ENCODE measurements around the gene SEMA5A. TPM values are rescaled to one million over a fixed set of nuclear protein-coding genes. Genes with fewer than 3 reads are reported as not detected.
"Not testable (repeated sequence)": the region's sequence is repeated elsewhere in the genome, so short reads cannot be mapped to it uniquely, and the experiment has no call there.

Gene SEMA5A
- total RNA-seq, 2 experiments from 2014 or later = not detected

- Mint-ChIP-seq H3K4me3 (no peak overlapping the region), H3K27me3 (ENCODE audit: low read depth) (no peaks in the 10 kb centered on the region), H3K36me3 (ENCODE audit: low read depth) (no peaks in the 10 kb centered on the region), H3K4me1 (ENCODE audit: low read depth) (no peaks in the 10 kb centered on the region), H3K27ac (no peak overlapping the region), H3K9me3 (no peaks in the 10 kb centered on the region)
- CTCF ChIA-PET = no interaction called here
- DNase-seq = no peak
- intact Hi-C loops (cut with micrococcal nuclease) = no loop called here
These were observed 136.4 kb downstream of the SEMA5A start for GRCh38 chr5:9409413-9409960.

GRCh38 chr5:9408964-9409363 lies 136.9 kb downstream of the SEMA5A start:
- no peaks in the 10 kb centered on the region for H3K9me3 Mint-ChIP-seq
- H3K36me3 Mint-ChIP-seq (ENCODE audit: low read depth) = no peaks in the 10 kb centered on the region
- CTCF ChIA-PET = no interaction called here
- DNase-seq = no peak
- no peaks in the 10 kb centered on the region for H3K4me1 Mint-ChIP-seq (ENCODE audit: low read depth)
- H3K27me3 Mint-ChIP-seq (ENCODE audit: low read depth) = no peaks in the 10 kb centered on the region
- no peak overlapping the region for H3K27ac Mint-ChIP-seq
- intact Hi-C loops (cut with micrococcal nuclease) = no loop called here
- H3K4me3 Mint-ChIP-seq = no peak overlapping the region

GRCh38 chr5:9405196-9405754 lies 140.6 kb downstream of the SEMA5A start:
- no peaks in the 10 kb centered on the region for H3K4me1 Mint-ChIP-seq (ENCODE audit: low read depth)
- no peak overlapping the region for H3K27ac Mint-ChIP-seq
- no peaks in the 10 kb centered on the region for H3K27me3 Mint-ChIP-seq (ENCODE audit: low read depth)
- H3K4me3 Mint-ChIP-seq = no peak overlapping the region
- DNase-seq = no peak
- H3K9me3 Mint-ChIP-seq = no peaks in the 10 kb centered on the region
- CTCF ChIA-PET = no interaction called here
- H3K36me3 Mint-ChIP-seq (ENCODE audit: low read depth) = no peaks in the 10 kb centered on the region
- intact Hi-C loops (cut with micrococcal nuclease) = no loop called here

DNA sequence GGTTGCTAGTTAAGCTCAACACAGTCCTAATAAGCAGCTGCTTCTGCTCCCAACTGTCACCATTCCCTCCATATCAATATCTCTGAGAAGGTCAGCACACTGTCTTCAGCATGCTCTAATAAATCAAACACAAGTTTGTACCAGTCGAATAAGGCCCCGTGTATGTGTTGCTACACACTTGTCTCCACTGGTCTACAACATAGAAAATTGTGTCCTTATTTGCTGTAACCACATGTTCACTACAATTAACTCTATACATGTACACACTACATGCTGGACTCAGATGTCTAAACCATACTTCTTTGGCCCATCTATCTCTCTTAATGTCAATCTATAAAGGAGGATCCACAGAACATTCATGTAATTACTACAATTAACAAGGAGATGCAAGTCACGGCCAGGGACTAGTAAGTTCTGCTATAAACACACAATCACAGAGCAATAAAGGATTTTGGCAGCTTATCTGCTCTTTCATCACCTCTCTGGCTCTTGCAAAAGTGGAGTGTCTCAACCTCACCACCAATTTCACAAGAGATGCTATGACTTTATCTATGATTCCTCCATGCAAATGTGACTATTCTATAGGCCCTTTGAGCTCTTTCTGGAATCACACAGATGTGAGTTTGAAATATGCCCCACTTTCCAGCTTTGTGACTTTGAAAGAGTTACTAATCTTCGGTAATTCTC lies 143.9 kb downstream of the SEMA5A start:
- CTCF ChIA-PET = no interaction called here
- no peak overlapping the region for H3K27ac Mint-ChIP-seq
- peaks cover 5% of the 10 kb centered on the region for H3K9me3 Mint-ChIP-seq
- H3K4me3 Mint-ChIP-seq = no peak overlapping the region
- no peaks in the 10 kb centered on the region for H3K36me3 Mint-ChIP-seq (ENCODE audit: low read depth)
- no peaks in the 10 kb centered on the region for H3K27me3 Mint-ChIP-seq (ENCODE audit: low read depth)
- intact Hi-C loops (cut with micrococcal nuclease) = no loop called here
- H3K4me1 Mint-ChIP-seq (ENCODE audit: low read depth) = no peaks in the 10 kb centered on the region
- DNase-seq = no peak

DNA sequence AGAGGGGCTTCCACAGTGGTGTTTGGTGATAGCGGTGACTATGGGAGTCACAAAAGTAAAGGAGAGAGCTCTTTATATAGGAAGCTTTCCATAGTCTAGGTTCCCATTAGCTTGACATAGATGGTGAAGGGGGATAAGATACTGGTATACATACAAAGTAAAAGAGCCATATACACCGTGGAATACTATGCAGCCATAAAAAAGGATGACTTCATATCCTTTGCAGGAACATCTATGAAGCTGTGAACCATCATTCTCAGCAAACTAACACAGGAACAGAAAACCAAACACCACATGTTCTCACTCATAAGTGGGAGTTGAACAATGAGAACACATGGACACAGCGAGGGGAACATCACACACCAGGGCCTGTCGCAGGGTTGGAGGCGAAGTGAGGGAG lies 146.1 kb downstream of the SEMA5A start:
- H3K9me3 Mint-ChIP-seq; CTCF ChIA-PET; H3K4me1 Mint-ChIP-seq (ENCODE audit: low read depth); intact Hi-C loops (cut with micrococcal nuclease); DNase-seq; H3K27me3 Mint-ChIP-seq (ENCODE audit: low read depth); H3K27ac Mint-ChIP-seq; H3K4me3 Mint-ChIP-seq; H3K36me3 Mint-ChIP-seq (ENCODE audit: low read depth): not testable (repeated sequence)

- CTCF ChIA-PET = interaction anchor here (0.5 kb wide), 1 partner anchor 11 kb away, joined by 6 read pairs; no protein-coding TSS in a partner anchor
- no peak for DNase-seq
- Mint-ChIP-seq H3K27me3 (ENCODE audit: low read depth) (no peaks in the 10 kb centered on the region), H3K9me3 (peaks cover 5% of the 10 kb centered on the region), H3K27ac (no peak overlapping the region), H3K4me1 (ENCODE audit: low read depth) (no peaks in the 10 kb centered on the region), H3K4me3 (no peak overlapping the region), H3K36me3 (ENCODE audit: low read depth) (no peaks in the 10 kb centered on the region)
- intact Hi-C loops (cut with micrococcal nuclease) = no loop called here
These were observed 146.8 kb downstream of the SEMA5A start for GRCh38 chr5:9399094-9399493.

DNA sequence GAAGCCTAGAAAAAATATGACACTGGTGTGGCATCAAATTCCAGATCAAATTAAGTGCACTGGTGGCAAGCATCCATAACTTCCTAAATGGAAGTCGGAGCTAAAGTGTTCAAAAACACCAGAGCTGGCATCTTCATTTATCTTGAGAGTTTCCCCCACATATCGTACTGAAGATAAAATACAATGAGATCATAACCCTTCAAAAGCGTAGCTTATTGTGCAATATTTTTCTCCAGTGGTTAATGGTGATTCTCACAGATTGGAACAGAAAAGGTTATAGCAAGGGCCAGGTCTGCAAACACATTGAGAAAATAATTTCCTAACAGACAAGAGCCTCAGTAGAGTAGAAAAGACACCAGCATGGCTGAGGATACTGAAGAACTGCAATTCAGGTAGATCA lies 147.6 kb downstream of the SEMA5A start:
- H3K27ac Mint-ChIP-seq = no peak overlapping the region
- no peak overlapping the region for H3K4me3 Mint-ChIP-seq

DNA sequence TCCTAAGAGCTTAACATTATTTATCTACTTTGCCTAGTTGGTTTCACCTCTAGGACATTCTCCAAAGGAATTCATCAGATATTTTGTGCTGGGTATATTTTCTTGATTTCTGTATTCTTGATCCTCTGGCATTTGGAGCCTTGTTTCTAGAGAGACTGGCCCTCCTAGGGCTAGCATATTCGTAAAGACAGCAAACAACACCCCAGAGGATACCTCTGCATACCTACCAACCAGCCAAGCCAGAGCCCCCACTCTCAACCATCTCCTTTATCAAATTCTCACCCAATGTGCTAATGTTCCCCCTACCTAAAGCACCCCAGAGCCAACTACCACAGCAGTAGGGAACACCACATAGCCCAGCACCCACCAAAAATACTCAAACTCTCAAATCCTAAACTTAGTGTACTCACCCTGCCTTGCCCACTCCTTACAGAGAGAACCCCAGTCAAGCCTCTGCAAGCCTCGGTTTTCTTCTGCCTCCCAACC lies 149.5 kb downstream of the SEMA5A start:
- CTCF ChIA-PET = no interaction called here
- H3K9me3 Mint-ChIP-seq = peaks cover 5% of the 10 kb centered on the region
- no peaks in the 10 kb centered on the region for H3K4me1 Mint-ChIP-seq (ENCODE audit: low read depth)
- intact Hi-C loops (cut with micrococcal nuclease) = no loop called here
- DNase-seq = no peak
- H3K27me3 Mint-ChIP-seq (ENCODE audit: low read depth) = no peaks in the 10 kb centered on the region
- H3K27ac Mint-ChIP-seq = no peak overlapping the region
- H3K4me3 Mint-ChIP-seq = no peak overlapping the region
- H3K36me3 Mint-ChIP-seq (ENCODE audit: low read depth) = no peaks in the 10 kb centered on the region

More for the DNA sequence above, 147.6 kb downstream of the SEMA5A start:
- no peak for DNase-seq
- Mint-ChIP-seq H3K9me3 (peaks cover 5% of the 10 kb centered on the region), H3K36me3 (ENCODE audit: low read depth) (no peaks in the 10 kb centered on the region), H3K27me3 (ENCODE audit: low read depth) (no peaks in the 10 kb centered on the region), H3K4me1 (ENCODE audit: low read depth) (no peaks in the 10 kb centered on the region)
- CTCF ChIA-PET = no interaction called here
- intact Hi-C loops (cut with micrococcal nuclease) = no loop called here

DNA sequence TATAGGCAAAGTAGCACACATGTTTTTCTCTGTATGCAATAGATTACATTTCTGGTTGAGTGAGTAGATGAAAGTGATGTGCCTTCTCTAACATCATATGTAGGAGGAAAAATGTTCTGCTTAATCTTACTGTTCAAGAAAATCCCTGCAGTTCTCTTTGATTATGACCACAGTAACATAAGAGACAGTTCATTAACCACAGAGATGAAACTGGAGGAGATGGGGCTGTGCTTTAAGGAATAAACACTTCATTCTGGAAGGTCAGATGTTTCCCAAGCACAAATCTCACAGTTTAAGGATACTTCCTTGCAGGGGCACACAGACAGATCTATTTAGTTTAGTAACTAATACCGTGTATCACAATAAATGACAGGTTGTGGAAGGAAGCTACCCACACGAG lies 150.2 kb downstream of the SEMA5A start:
- DNase-seq = no peak
- CTCF ChIA-PET = no interaction called here
- H3K9me3 Mint-ChIP-seq = peaks cover 5% of the 10 kb centered on the region
- H3K27me3 Mint-ChIP-seq (ENCODE audit: low read depth) = no peaks in the 10 kb centered on the region
- H3K27ac Mint-ChIP-seq = no peak overlapping the region
- H3K4me3 Mint-ChIP-seq = no peak overlapping the region
- intact Hi-C loops (cut with micrococcal nuclease) = no loop called here
- no peaks in the 10 kb centered on the region for H3K4me1 Mint-ChIP-seq (ENCODE audit: low read depth)
- H3K36me3 Mint-ChIP-seq (ENCODE audit: low read depth) = no peaks in the 10 kb centered on the region

- DNase-seq = no peak
- no peaks in the 10 kb centered on the region for H3K4me1 Mint-ChIP-seq (ENCODE audit: low read depth)
- no peaks in the 10 kb centered on the region for H3K9me3 Mint-ChIP-seq
- no peak overlapping the region for H3K27ac Mint-ChIP-seq
- H3K4me3 Mint-ChIP-seq = no peak overlapping the region
- CTCF ChIA-PET = no interaction called here
- intact Hi-C loops (cut with micrococcal nuclease) = no loop called here
- no peaks in the 10 kb centered on the region for H3K36me3 Mint-ChIP-seq (ENCODE audit: low read depth)
- H3K27me3 Mint-ChIP-seq (ENCODE audit: low read depth) = no peaks in the 10 kb centered on the region
These were observed 151.7 kb downstream of the SEMA5A start for GRCh38 chr5:9394221-9394620.

GRCh38 chr5:9392625-9393024 lies 153.2 kb downstream of the SEMA5A start:
- DNase-seq = no peak
- intact Hi-C loops (cut with micrococcal nuclease) = no loop called here
- no peak overlapping the region for H3K4me3 Mint-ChIP-seq
- CTCF ChIA-PET = no interaction called here
- no peaks in the 10 kb centered on the region for H3K4me1 Mint-ChIP-seq (ENCODE audit: low read depth)
- H3K9me3 Mint-ChIP-seq = no peaks in the 10 kb centered on the region
- no peak overlapping the region for H3K27ac Mint-ChIP-seq
- no peaks in the 10 kb centered on the region for H3K27me3 Mint-ChIP-seq (ENCODE audit: low read depth)
- no peaks in the 10 kb centered on the region for H3K36me3 Mint-ChIP-seq (ENCODE audit: low read depth)

- H3K27ac Mint-ChIP-seq = no peak overlapping the region
- CTCF ChIA-PET = no interaction called here
- intact Hi-C loops (cut with micrococcal nuclease) = no loop called here
These were observed 154.8 kb downstream of the SEMA5A start for GRCh38 chr5:9391080-9391479.

GRCh38 chr5:9390113-9390512 lies 155.8 kb downstream of the SEMA5A start:
- intact Hi-C loops (cut with micrococcal nuclease) = no loop called here
- CTCF ChIA-PET = no interaction called here

More at GRCh38 chr5:9391080-9391479, 154.8 kb downstream of the SEMA5A start:
- no peaks in the 10 kb centered on the region for H3K4me1 Mint-ChIP-seq (ENCODE audit: low read depth)
- no peaks in the 10 kb centered on the region for H3K36me3 Mint-ChIP-seq (ENCODE audit: low read depth)
- H3K27me3 Mint-ChIP-seq (ENCODE audit: low read depth) = no peaks in the 10 kb centered on the region
- DNase-seq = no peak
- no peaks in the 10 kb centered on the region for H3K9me3 Mint-ChIP-seq
- H3K4me3 Mint-ChIP-seq = no peak overlapping the region

More at GRCh38 chr5:9390113-9390512, 155.8 kb downstream of the SEMA5A start:
- Mint-ChIP-seq H3K36me3 (ENCODE audit: low read depth) (no peaks in the 10 kb centered on the region), H3K27ac (no peak overlapping the region), H3K4me1 (ENCODE audit: low read depth) (no peaks in the 10 kb centered on the region), H3K9me3 (no peaks in the 10 kb centered on the region), H3K4me3 (no peak overlapping the region), H3K27me3 (ENCODE audit: low read depth) (no peaks in the 10 kb centered on the region)
- no peak for DNase-seq
